ENCODE data around the gene HAO2.
A peak's percentile ranks its signal among the peaks of the same experiment; 100 is the strongest.

The HAO2 gene

GRCh38 chr1:119361620-119362344 is 6.8 kb upstream of the HAO2 start:
- no peak for TF ChIP-seq EP300 (IDR thresholded peaks at IDR 0.05; ENCODE audit: borderline replicate concordance)
- no peak for TF ChIP-seq TEAD4 (IDR thresholded peaks at IDR 0.05)
- TF ChIP-seq TAF1 (IDR thresholded peaks at IDR 0.05; ENCODE audit: low read depth), result no peak
- no peak for TF ChIP-seq CEBPB (IDR thresholded peaks at IDR 0.05)
- no peak for TF ChIP-seq USF1 (IDR thresholded peaks at IDR 0.05)
- TF ChIP-seq MAX (IDR thresholded peaks at IDR 0.05), result no peak
- TF ChIP-seq FOXM1 (IDR thresholded peaks at IDR 0.05; ENCODE audit: borderline replicate concordance, low read depth), result no peak
- TF ChIP-seq YY1 (IDR thresholded peaks at IDR 0.05; ENCODE audit: low read depth), result no peak
- no peak for TF ChIP-seq ZBTB7A (IDR thresholded peaks at IDR 0.05; ENCODE audit: low read depth)
- no peak for TF ChIP-seq EGR1 (IDR thresholded peaks at IDR 0.05)
- TF ChIP-seq CREB1 (IDR thresholded peaks at IDR 0.05; ENCODE audit: low read depth), result no peak
- no peak for TF ChIP-seq TCF12 (IDR thresholded peaks at IDR 0.05; ENCODE audit: low read depth)
- TF ChIP-seq REST (IDR thresholded peaks at IDR 0.05; ENCODE audit: low read depth), result no peak
- no peak for TF ChIP-seq RAD21 (IDR thresholded peaks at IDR 0.05; ENCODE audit: low read depth)
- TF ChIP-seq NFIC (IDR thresholded peaks at IDR 0.05), result no peak

- TF ChIP-seq CREB1 (IDR thresholded peaks at IDR 0.05; ENCODE audit: low read depth) (no peak), RAD21 (IDR thresholded peaks at IDR 0.05; ENCODE audit: low read depth) (no peak), FOXM1 (IDR thresholded peaks at IDR 0.05; ENCODE audit: borderline replicate concordance, low read depth) (no peak), MAX (IDR thresholded peaks at IDR 0.05) (no peak)
Measured at GRCh38 chr1:119363162-119363561, 5.4 kb upstream of the HAO2 start.

GRCh38 chr1:119364640-119365039 is 3.9 kb upstream of the HAO2 start:
- TF ChIP-seq TAF1 (IDR thresholded peaks at IDR 0.05; ENCODE audit: low read depth) (no peak), EP300 (IDR thresholded peaks at IDR 0.05; ENCODE audit: borderline replicate concordance) (no peak), YY1 (IDR thresholded peaks at IDR 0.05; ENCODE audit: low read depth) (no peak), RAD21 (IDR thresholded peaks at IDR 0.05; ENCODE audit: low read depth) (no peak), ZBTB7A (IDR thresholded peaks at IDR 0.05; ENCODE audit: low read depth) (no peak), EGR1 (IDR thresholded peaks at IDR 0.05) (no peak), TEAD4 (IDR thresholded peaks at IDR 0.05) (no peak), CREB1 (IDR thresholded peaks at IDR 0.05; ENCODE audit: low read depth) (no peak), MAX (IDR thresholded peaks at IDR 0.05) (no peak), NFIC (IDR thresholded peaks at IDR 0.05) (no peak), CEBPB (IDR thresholded peaks at IDR 0.05) (no peak), TCF12 (IDR thresholded peaks at IDR 0.05; ENCODE audit: low read depth) (no peak), FOXM1 (IDR thresholded peaks at IDR 0.05; ENCODE audit: borderline replicate concordance, low read depth) (no peak)

GRCh38 chr1:119366424-119366823 is 2.2 kb upstream of the HAO2 start:
- no peak for TF ChIP-seq EP300 (IDR thresholded peaks at IDR 0.05; ENCODE audit: borderline replicate concordance)
- TF ChIP-seq EGR1 (IDR thresholded peaks at IDR 0.05), result no peak
- no peak for TF ChIP-seq ZBTB7A (IDR thresholded peaks at IDR 0.05; ENCODE audit: low read depth)
- TF ChIP-seq REST (IDR thresholded peaks at IDR 0.05; ENCODE audit: low read depth), result no peak
- no peak for TF ChIP-seq CEBPB (IDR thresholded peaks at IDR 0.05)
- TF ChIP-seq CREB1 (IDR thresholded peaks at IDR 0.05; ENCODE audit: low read depth), result no peak
- TF ChIP-seq TCF12 (IDR thresholded peaks at IDR 0.05; ENCODE audit: low read depth), result no peak
- no peak for TF ChIP-seq RAD21 (IDR thresholded peaks at IDR 0.05; ENCODE audit: low read depth)
- no peak for TF ChIP-seq TAF1 (IDR thresholded peaks at IDR 0.05; ENCODE audit: low read depth)
- TF ChIP-seq MAX (IDR thresholded peaks at IDR 0.05), result no peak
- TF ChIP-seq YY1 (IDR thresholded peaks at IDR 0.05; ENCODE audit: low read depth), result no peak
- no peak for TF ChIP-seq USF1 (IDR thresholded peaks at IDR 0.05)
- no peak for TF ChIP-seq NFIC (IDR thresholded peaks at IDR 0.05)
- no peak for TF ChIP-seq FOXM1 (IDR thresholded peaks at IDR 0.05; ENCODE audit: borderline replicate concordance, low read depth)

GRCh38 chr1:119367432-119368124 is 1.0 kb upstream of the HAO2 start:
- TF ChIP-seq RAD21 (IDR thresholded peaks at IDR 0.05; ENCODE audit: low read depth) (peak; percentile 96), FOXM1 (IDR thresholded peaks at IDR 0.05; ENCODE audit: borderline replicate concordance, low read depth) (no peak), ZBTB7A (IDR thresholded peaks at IDR 0.05; ENCODE audit: low read depth) (no peak), USF1 (IDR thresholded peaks at IDR 0.05) (no peak), TEAD4 (IDR thresholded peaks at IDR 0.05) (no peak), YY1 (IDR thresholded peaks at IDR 0.05; ENCODE audit: low read depth) (no peak), TAF1 (IDR thresholded peaks at IDR 0.05; ENCODE audit: low read depth) (no peak)
